ENCODE measurements around the gene SLC5A1. TPM values are rescaled to one million over a fixed set of nuclear protein-coding genes. Genes with fewer than 3 reads are reported as not detected.
"Not testable (repeated sequence)": the region's sequence is repeated elsewhere in the genome, so short reads cannot be mapped to it uniquely, and the experiment has no call there.

SLC5A1 gene
- total and polyA plus RNA-seq, 10 donors: 0.24 to 12.9 (median 1.9) TPM

DNA sequence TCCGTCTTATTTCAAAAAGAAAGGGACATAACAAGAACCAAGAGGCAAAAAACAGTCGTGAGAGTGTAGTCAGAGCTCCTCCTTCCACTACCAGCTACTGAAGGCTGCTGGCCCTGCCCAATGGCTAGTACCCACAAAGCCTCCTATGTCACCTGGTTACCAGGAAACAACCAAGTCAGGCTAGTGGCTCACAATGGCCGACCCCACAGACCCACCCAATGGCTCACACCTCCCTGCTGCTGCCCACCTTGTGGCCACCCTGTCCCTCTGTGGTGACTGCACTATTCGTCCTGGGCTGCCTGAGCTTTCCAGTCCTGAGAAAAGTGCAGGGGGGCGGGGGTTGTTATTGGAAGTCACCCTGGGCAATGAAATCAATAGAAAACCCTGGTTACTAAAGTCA, 114.6 kb downstream of the SLC5A1 start:
- H3K27me3 ChIP-seq (replicated peaks in 1 of 7): peaks cover 0 to 21% (median 0%) of the 10 kb centered on the region in 7 donors
- H3K27ac ChIP-seq; DNase-seq; H3K4me3 ChIP-seq; H3K36me3 ChIP-seq; intact Hi-C loops (cut with DNase I; ENCODE audit: low total_unique reads); H3K9me3 ChIP-seq; H3K4me1 ChIP-seq: not testable (repeated sequence)
- 73 to 91% (median 76%) methylated on average over 4 to 5 of the region's 5 CpGs for WGBS, 5 donors

DNA sequence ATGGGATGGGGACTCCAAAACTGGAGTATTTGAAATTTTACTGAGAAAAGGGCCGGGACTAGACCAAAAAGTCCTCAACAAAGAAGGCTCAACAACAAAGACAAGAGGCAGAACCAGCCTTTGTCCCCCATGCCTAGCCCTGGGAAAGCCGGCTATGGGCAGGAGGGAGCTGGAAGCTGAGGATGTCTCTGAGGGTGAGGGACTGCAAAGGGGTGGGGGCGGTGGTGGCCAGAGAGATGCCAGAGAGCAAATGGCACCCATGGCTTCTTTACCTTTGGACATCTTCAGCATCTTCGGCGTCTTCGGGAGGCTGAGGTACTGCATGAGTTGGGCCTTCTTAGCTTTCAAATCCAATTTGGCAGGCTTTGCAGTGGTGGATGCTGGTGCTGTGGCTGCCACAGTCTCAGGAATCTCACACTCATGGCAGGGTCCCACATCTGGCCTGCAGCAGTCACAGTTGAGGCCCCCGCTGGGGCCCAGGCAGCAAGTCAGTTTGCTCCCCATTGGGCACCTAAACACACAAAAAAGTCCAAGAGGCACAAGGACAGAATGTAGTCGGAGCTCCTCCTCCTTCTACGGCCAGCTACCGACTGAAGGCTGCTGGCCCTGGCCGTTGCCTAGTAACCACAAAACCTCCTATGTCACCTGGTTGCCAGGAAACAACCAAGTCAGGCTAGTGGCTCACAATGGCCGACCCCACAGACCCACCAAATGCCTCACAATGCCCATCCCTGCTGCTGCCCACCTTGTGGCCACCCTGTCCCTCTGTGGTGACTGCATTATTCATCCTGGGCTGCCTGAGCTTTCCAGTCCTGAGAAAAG, 115.9 kb downstream of the SLC5A1 start, which contains the start of gene C22orf42:
Gene C22orf42, minus strand, starts transcription at position 592 of the 822 bp plus-strand sequence. Its CDS starts 88 bp downstream, at position 504.
- no peak for DNase-seq
- WGBS, 5 donors: 62 to 88% (median 81%) methylated on average over 10 to 12 of the region's 12 CpGs
- H3K36me3 ChIP-seq: no peaks in the 10 kb centered on the region
- H3K9me3 ChIP-seq: no peaks in the 10 kb centered on the region
- H3K27me3 ChIP-seq (replicated peaks in 1 of 7): peaks cover 0 to 21% (median 0%) of the 10 kb centered on the region in 7 donors
- no peak within 1 kb of the TSS for H3K4me3 ChIP-seq
- intact Hi-C loops (cut with DNase I; ENCODE audit: low total_unique reads): no loop called here
- no peaks in the 10 kb centered on the region for H3K4me1 ChIP-seq
- H3K27ac ChIP-seq: no peak within 1 kb of the TSS
- TF ChIP-seq POLR2AphosphoS5 (IDR thresholded peaks at IDR 0.05) (no peak), POLR2A (IDR thresholded peaks at IDR 0.05) (no peak)
- TF ChIP-seq, protein P1, sequence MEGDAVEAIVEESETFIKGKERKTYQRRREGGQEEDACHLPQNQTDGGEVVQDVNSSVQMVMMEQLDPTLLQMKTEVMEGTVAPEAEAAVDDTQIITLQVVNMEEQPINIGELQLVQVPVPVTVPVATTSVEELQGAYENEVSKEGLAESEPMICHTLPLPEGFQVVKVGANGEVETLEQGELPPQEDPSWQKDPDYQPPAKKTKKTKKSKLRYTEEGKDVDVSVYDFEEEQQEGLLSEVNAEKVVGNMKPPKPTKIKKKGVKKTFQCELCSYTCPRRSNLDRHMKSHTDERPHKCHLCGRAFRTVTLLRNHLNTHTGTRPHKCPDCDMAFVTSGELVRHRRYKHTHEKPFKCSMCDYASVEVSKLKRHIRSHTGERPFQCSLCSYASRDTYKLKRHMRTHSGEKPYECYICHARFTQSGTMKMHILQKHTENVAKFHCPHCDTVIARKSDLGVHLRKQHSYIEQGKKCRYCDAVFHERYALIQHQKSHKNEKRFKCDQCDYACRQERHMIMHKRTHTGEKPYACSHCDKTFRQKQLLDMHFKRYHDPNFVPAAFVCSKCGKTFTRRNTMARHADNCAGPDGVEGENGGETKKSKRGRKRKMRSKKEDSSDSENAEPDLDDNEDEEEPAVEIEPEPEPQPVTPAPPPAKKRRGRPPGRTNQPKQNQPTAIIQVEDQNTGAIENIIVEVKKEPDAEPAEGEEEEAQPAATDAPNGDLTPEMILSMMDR (IDR thresholded peaks at IDR 0.05 in 8 of 11, conservative IDR thresholded peaks at IDR 0.05 in 3 of 11): no peak

DNA sequence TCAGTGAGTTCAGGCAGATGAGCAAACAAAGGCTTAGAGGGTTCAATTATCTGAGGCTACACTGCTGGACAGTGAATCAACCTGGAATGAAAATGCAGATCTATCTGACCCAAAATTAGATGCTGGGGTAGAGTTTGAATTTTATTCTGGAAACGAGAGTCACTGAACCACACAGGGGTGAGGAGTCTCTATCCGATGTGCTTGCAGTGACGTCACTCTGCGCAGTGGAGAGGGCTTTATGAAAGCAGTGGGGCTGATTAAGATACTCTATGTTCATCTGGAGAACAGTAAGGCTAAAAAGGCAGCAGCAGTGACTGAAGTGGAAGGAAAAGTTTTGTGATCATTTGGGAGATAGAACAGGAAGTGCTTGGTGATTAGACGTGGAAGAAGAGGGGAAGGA, 117.3 kb downstream of the SLC5A1 start:
- H3K4me3 ChIP-seq; H3K36me3 ChIP-seq; H3K27ac ChIP-seq; DNase-seq; intact Hi-C loops (cut with DNase I; ENCODE audit: low total_unique reads); H3K9me3 ChIP-seq: not testable (repeated sequence)
- peaks cover 0 to 11% (median 0%) of the 10 kb centered on the region in 6 donors for H3K4me1 ChIP-seq
- 68 to 78% (median 75%) methylated on average over 5 of the region's 5 CpGs for WGBS, 5 donors
- peaks cover 0 to 15% (median 0%) of the 10 kb centered on the region in 7 donors for H3K27me3 ChIP-seq (replicated peaks in 1 of 7)

Small RNA genes within 50 kb of the gene (small RNA-seq; reads per million reads assigned to genes)
- gene AP1B1P2: 0 reads per million in 4 donors

Other genes starting within 250 kb of the SLC5A1 start
- gene YWHAH, start 98.7 kb upstream of the SLC5A1 start, total RNA-seq: 100 to 1,000 TPM in 3 of 7 donors, 10 to 100 TPM in 4; 77.3 to 130 (median 95.3) TPM
- 10 to 100 TPM; 34.2 to 62.8 (median 57.1) TPM for gene YWHAH, start 98.7 kb upstream of the SLC5A1 start, polyA plus RNA-seq
- not detected for gene C22orf42, start 116.0 kb downstream of the SLC5A1 start, total RNA-seq
- not detected for gene C22orf42, start 116.0 kb downstream of the SLC5A1 start, polyA plus RNA-seq
- under 1 TPM in 4 of 7 donors, not detected in 3; 0.23 to 0.79 (median 0.51) TPM for gene RFPL2, start 161.8 kb downstream of the SLC5A1 start, total RNA-seq
- under 1 TPM; 0.11 to 0.59 (median 0.42) TPM for gene RFPL2, start 161.8 kb downstream of the SLC5A1 start, polyA plus RNA-seq
- gene SLC5A4, start 212.1 kb downstream of the SLC5A1 start, total RNA-seq: 1 to 10 TPM in 2 of 7 donors, under 1 TPM in 5; 0.20 to 3.6 (median 0.56) TPM
- under 1 TPM; 0.03 to 0.48 (median 0.04) TPM for gene SLC5A4, start 212.1 kb downstream of the SLC5A1 start, polyA plus RNA-seq

Measured in spleen (tissue), 11 donors.